Fibroblast of peridontal ligament (primary cell): Measurements from ENCODE around the gene TMEM100.
"Not testable (repeated sequence)": the region's sequence is repeated elsewhere in the genome, so short reads cannot be mapped to it uniquely, and the experiment has no call there.

Experiments
- DNase-seq: peaks from one replicate; pipeline ENCODE4 v3.0.0-alpha.2; 2010; ENCODE audit errors: extremely low read depth

The TMEM100 gene

DNA sequence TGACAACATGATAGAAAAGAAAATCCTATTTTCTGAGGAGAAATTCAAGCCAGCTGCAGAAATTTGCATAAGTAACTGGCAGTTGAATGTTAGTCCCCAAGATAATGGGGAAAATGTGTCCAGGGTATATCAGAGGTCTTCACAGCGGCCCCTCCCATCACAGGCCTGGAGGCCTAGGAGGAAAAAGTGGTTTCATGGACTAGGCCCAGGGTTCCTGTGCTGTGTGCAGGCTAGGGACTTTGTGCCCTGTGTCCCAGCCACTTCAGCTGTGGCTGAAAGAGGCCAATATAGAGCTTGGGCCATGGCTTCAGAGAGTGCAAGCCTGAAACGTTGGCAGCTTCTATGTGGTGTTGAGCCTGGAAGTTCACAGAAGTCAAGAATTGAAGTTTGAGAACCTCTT, 35.6 kb downstream of the TMEM100 start:
- no peak for DNase-seq

DNA sequence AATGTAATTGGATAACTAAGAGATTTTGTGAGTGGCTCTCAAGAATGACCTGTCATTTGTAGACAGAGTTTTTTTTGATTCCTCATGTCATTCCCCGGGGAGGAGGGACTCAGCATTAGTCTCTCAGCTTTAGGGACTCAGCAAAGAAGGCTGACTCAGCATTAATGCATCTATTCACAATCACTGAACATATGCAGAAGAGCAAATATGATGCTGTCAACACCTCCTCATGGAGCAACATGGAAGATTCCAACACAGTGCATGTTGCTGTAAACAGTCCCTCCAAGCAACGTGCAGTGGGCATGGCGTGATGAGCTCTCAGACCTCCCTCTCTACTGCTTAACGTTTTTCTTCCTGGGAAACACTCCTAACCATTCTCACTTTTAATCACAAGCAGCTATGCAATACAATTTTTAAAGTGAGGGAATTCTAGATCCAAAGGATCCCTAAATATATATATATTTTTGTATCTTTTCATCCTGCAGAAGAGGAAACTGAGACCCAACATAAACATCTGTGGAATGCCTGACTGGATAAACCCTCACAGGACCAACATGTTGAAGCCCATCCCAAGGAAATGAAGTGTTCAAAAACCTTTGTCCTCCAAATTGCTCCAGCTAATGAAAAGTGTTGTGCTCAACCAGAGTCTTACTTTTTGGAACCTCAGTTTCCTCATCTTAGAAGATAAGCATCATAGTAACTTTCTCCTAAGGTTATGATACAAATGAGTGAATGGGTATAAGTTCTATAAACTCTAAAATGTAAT, 38.9 kb downstream of the TMEM100 start:
- no peak for DNase-seq

DNA sequence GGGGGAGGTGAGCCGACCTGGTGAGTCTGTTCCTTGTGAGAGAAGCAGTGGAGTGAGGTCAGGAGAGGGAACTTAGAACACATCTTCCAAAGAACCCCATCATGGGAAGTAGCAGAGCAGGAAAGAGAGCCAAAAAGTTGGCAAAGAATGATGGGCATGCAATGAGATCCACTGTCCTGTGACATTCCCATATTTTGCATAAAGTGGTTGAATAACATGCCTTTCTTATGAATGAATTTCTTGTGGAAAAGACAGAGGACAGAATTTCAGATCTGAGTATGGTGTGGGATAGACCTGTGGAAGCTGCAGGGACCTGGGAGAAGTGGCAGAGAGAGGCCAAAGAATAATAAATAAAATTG, 41.3 kb downstream of the TMEM100 start:
- no peak for DNase-seq

DNA sequence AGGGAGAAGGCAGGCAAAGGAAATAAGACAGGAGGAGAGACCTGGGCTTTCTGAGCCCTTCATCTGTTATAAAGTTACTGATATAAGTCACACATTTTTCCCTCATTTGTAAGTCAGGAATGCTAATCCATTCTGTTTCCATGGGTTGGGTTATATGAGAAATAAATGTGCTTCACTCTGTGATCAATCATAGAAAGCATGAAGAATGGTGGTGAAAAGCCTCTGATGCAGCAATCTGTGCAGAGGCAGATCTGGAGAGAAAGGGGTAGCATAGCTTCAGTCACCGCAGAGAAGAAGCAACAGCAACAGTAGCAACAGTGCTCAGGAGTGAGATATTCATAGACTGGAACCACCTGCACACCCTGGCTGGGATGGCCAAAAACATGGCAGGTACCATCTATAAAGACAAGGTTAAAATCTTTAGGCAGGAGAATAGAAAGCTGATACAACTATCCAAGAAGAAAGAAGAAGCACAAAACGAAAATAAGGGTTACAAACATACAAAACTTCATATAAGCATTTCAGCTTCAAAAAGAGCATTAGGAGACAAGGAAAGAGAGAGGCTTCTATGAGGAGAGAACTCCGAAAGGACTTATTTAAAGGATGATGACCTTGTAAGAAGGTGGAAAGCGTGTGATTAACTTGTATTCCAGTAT, 41.9 kb downstream of the TMEM100 start:
- no peak for DNase-seq

DNA sequence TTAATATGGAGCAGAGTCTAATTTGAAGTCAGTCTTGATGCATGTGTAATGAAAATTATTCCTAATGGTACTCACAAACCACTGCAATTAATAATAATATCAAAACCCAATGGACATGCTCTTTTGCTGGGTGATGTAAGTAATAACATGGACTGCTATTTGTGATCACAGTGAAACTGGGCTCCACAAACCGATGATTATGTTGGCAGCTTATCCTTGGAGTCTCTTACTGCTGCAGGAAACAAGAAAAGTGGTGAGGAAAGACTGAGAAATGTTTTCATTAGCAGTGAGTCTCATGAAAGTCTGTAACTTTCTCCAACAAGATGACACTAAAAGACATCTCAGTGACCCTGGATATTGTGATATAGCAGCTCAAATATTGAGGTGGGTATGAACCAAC, 45.2 kb downstream of the TMEM100 start:
- DNase-seq, result no peak

DNA sequence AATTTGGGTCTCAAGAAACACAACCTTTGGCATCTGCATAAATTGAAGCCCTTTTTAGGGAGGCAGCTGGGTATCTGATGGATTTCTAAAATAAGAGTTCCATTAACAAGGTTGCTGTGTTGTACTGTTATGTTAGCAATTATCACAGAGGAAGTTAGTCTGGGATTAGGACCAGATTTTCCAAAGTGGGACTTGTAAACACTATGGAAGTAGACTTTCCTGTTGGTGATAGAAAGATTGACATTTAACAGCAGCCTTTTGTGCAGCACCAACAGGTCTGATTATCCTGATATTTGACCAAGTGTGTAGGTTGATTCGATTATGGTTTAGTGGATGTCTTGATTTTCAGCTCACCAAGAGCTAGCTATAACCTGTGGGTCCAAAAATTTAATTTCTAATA, 46.4 kb downstream of the TMEM100 start:
- DNase-seq, result no peak

DNA sequence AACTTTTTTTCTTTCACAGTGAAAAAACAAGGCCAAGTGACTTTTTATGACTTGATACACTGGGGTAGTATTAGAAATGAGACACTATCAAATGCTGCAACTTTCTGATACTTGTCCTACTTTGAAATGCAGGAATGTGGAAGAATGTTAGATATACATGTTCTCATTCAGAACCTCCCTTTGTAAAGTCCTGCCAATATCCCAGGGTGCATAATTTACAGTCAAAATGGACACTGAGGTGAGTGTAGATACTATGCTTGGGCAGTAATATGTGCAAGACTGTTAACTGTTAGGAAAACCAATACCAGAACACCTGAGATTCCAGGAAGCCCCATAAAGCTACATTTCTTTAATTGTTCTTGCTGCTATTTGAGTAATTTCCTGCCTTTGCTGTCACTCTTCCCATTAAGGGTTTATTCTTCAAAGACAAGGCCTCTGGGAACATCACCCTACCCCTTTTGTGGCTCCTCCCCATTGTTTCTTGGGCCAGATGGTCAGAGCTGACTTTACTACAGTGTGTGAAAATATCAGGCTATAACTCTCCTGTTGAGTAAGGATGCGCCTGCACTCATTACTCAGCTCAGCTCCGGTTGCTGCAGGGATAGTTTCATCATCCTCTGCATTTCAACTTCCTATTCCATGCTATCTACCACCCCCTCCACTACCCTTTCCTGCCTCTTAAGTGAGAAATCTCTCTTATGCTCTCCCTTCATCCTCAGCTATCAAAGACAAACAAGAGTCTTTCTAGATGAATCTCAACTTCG, 48.7 kb downstream of the TMEM100 start:
- no peak for DNase-seq

DNA sequence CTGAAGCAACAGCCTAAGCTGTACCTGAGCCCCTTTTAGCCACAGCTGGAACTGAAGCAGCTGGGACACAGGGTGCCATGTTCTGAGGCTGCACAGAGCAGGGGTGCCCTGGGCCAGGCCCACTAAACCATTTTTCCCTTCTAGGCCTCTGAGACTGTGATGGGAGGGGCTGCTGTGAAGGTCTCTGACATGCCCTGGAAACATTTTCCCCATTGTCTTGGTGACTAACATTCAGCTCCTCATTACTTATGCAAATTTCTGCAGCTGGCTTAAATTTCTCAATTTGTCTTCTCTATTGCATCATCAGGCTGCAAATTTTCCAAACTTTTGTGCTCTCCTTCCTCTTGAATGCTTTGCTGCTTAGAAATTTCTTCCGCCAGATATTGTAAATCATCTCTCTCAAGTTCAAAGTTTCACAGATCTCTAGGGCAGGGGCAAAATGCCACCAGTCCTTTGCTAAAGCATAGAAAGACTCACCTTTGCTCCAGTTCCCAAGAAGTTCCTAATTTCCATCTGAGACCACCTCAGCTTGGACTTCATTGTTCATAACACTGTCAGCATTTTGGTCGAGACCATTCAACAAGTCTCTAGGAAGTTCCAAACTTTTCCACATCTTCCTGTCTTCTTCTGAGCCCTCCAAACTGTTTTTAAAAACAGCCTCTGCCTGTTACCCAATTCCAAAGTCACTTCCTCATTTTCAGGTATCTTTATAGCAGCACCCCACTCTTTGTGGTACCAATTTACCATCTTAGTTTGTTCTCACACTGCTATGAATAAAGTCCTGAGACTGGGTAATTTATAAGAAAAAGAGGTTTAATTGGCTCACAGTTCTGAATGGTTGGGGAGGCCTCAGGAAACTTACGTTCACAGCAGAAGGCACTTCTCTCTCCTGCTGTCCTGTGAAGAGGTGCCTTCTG, 49.8 kb downstream of the TMEM100 start:
- DNase-seq, result peak; percentile 19

DNA sequence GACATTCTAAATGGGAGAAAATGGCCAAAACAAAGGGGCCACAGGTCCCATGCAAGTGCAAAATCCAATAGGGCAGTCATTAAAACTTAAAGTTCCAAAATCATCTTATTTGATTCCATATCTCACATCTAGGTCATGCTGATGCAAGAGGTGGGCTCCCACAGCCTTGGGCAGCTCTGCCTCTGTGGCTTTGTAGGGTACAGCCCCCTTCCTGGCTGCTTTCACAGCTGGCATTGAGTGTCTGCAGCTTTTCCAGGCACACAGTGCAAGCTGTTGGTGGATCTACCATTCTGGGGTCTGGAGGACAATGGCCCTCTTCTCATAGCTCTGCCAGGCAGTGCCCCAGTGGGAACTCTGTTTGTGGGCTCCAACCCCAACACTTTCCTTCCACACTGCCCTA, 50.7 kb downstream of the TMEM100 start:
- not testable (repeated sequence) for DNase-seq
